ENCODE data around the gene LINGO1.

LINGO1 gene

DNA sequence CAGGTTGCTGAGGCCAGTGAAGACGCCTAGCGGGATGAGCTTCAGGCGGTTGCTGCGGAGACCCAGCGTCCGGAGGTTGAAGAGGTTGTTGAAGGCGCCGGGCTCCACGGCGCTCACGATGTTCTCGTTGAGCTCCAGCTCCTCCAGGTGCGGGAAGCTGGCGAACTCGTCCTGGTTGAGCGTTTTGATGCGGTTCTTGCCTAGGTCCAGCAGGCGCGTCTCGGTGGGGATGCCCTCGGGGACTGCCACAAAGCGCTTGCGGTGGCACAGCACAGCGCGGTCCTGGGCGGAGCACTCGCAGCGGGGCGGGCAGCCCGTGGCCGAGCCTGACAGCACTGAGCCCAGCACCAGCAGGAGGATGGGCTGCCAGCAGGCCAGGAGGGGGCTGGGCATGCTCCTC lies 17.2 kb downstream of the LINGO1 start:
- no peak for DNase-seq (ENCODE audit: low read depth in 3 of 3)

DNA sequence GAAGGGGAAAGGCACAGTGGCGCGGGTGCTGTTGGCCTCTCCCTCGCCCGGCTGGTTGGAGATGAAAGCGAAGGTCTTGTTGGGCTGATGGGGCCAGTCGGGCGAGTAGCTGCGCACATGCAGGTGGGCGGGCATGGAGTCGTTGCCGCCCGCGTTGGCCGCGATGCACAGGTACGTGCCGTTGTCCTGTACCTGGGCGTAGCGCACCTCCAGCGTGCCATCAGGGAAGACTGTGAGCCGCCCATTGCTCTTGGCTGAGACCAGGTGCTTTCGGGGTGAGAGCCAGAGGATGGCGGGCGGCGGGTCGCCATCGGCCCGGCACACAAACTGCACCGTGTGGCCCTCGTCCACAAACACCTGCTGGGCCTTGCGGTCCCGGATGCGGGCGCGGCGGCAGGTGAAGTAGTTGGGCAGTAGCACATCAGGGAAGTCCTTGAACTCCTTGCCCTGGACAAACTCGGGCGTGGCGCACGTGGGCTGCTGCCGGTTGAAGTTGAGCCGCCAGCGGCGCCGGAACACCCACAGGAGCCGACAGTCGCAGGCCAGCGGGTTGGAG lies 18.4 kb downstream of the LINGO1 start:
- DNase-seq (ENCODE audit: low read depth in 3 of 3), result no peak

DNA sequence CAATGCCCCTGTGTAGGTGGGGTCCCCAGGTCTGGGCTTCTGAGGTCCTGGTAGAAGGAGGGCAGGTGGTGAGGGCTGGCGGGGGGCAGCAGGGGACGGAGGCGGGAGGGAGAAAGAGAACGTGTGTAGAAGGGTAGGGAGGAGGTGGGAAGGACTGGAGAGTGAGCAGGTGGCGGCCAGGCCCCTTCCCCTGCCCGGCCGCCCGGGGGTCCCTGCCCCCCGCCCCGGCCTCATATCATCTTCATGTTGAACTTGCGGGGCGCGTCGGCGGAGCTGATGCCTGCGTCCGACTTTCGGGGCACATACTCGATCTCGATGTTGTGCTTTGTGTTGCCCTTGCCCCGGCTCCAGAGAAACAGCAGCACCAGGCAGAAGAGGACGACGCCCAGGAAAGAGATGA lies 18.9 kb downstream of the LINGO1 start:
- no peak for DNase-seq (ENCODE audit: low read depth in 3 of 3)

DNA sequence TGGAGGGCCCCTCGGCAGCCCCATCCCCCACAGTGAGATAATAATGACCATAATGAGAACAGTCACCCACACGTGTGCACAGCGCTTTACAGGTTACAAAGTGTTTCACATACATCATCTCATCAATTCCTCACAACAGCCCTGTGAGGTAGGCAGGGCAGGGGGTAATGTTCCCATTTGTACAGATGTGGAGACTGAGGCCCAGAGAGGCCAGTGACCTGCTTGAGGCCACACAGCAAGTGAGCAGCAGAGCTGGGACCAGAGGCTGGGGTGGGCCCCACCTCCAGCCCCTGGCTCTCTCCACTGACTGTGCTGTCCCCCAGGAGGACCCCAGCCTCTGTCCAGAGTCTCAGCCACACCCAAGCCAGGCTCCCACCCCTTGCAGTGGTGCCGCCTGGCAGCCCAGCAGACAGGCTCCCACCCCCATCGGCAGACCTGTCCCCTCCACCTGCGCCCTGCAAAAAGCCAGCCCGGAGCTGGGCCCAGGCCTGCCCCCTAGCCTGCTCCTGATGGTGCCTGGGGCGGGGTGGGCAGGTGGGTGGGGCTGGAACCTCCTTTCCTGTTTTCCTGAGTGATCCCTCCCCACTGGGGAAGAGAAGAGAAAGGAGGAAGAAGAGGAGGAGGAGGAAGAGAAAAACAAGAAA lies 19.6 kb downstream of the LINGO1 start:
- no peak for DNase-seq (ENCODE audit: low read depth in 3 of 3)

DNA sequence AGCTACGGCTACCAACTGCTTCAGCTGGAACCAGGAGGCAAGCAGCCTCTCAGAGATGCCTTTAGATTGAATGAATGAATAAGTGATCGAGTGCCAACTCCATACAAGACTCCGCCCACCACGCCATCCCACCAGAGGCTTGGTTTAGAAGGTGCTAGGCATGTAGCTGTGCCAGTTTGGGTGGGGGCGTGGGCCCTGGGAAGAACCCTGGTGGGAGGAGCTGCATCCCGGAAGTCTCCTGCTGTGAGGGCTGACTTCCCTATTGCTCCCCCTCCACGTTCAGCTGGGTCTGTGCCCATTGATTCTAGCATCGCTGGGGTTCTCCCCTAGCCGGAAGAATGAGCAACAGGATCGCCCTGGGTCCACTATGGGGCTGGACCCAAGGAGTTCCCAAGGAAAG lies 20.9 kb downstream of the LINGO1 start:
- DNase-seq (ENCODE audit: low read depth in 3 of 3), result no peak

DNA sequence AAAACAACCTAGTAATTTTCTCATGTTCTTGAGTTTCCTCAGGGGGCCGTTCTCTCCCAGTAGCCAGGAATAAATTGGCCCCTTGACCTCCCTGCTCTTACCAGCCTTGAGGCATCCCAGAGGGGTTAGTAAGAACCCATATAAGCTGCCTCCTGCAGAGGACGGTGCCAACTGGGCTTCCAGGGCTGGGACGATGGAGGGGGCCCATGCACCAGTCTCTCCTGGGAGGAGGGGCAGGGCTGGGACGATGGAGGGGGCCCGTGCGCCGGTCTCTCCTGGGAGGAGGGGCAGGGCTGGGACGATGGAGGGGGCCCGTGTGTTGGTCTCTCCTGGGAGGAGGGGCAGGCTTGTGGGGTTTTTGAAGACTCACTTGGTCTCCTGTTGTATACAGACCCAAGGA lies 22.0 kb downstream of the LINGO1 start:
- DNase-seq (ENCODE audit: low read depth in 3 of 3), result no peak

DNA sequence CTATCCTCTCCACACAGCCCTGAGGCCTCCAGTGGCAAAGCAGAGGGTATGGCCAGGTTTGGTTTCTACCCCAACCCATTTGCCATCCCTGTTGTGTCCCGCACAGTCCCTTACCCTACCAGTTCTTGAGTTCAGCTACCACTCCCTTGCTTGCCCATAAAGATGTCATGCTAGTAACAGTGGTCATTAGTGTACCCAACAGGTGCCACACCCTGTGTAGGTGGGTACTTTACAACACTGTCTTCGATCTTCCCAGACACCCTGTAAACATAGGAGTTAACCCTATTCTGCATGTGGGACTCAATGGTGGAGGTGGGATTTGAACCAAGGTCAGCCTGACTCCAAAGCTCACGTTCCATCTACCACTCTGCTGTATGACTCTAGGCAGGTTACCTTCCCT lies 23.2 kb downstream of the LINGO1 start:
- no peak for DNase-seq (ENCODE audit: low read depth in 3 of 3)

DNA sequence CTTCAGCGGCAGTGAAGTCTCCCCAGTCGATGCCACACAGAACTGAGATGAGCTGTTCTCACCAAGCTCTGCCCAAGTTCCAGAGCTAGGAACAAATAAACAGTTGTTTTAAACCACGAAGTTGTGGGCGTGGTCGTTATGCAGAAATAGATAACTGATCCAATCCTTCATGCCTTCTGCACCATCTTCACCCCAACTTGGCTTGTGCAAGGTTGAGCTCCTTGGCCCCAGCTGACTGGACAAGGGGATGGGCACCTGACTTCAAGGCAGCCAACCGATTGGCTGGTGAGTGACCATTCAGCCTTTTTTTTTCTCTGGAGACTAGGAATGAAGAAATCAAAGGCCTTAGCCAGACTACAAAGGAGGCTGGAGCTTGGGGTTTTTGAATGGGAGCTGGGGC lies 23.9 kb downstream of the LINGO1 start:
- no peak for DNase-seq (ENCODE audit: low read depth in 3 of 3)

DNA sequence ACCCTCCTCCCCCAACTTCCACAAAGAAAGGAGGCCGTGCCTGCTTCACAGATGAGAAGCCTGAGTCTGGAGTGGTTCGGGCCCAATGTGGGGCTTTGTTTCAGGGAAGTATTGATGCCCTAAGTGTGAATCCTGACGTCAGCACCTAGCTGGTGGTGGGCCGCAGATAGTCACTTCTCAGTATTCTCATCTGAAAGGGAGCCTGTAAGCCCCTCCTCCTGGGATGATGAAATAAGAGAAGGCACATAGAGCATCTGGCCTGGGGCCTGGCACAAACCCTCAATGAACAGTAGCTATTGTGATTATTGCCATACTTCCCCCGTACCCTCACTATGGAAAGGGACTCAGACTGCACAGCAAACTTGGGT lies 24.8 kb downstream of the LINGO1 start:
- DNase-seq (ENCODE audit: low read depth in 3 of 3), result no peak

DNA sequence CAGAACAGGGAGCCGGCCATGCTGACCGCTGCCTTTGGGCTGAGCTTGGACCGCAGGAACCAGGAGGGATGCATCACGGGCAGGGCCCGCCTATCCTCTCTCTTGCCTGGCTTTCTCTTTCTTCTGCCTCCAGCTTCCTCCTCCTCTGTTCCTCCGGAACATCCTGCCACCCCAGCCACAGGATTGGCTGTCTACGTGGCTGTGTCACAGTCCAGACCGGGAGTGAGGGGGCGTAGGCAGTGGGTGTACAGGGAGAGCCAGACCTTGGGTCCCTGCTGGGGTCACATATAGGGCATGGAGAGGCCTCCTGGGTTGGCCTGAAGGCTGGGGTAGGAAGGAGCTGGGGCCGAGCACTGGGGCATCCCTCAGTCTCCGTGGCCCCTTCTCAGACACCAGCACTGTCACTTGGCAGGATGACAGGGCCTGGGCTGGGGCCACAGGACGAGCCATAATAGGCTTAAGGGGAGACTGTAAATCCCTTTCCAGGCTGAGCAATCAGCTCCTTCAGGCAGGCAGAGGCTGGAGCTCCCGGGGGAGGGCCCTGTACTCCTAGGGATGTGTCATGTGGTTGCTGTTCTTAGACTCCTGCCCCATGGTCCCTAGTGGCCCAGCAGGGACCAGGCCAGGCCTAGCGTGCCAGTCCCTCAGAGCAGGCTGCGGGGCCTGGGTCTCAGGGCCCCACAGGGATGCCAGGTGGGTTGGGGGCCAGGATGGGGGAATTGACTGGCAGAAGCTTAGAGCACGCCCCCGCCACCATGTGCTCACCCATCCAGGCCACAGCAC lies 25.4 kb downstream of the LINGO1 start:
- no peak for DNase-seq (ENCODE audit: low read depth in 3 of 3)

DNA sequence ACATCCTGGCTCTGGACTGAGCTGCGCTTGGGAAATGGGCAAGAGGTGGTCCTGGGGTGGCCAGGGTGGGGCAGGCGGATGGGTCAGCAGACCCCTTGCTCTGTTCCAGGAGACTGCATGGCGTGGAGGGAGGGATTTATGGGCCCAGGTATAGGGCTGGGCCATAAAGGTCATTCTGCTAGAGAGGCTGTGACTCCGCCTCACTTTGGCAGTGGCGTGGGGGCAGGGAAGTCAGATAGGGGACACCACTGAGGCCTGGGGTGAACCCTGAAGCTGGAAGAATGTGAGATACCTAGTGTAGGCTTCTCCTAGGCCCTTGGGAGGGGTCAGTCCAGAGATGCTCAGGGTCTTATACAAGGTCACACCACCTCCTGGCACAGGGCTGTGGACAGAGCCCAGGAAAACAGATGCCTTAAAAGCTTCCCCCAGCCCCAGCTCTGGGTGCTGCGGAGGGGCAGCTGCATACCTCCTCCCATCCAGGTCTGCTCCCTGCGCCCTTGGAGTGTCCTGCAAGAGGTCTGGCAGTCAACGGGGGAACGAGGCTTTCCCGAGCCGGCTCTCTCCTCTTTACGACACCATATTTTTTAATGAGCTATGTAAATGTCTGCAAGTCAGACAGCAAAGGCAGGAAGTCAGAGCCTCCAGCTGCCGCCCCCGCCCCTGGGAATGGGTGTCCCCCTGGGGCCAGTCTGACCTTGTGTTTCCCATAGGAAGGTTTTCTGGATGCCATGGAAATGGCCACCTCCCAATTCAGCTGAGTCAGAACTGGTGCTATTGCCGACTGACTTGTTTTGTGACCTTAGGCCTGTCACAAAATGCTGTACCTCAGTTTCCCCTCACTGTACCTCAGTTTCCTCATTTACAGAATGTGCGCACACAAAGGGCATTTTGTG lies 26.3 kb downstream of the LINGO1 start:
- DNase-seq (ENCODE audit: low read depth in 3 of 3), result no peak

DNA sequence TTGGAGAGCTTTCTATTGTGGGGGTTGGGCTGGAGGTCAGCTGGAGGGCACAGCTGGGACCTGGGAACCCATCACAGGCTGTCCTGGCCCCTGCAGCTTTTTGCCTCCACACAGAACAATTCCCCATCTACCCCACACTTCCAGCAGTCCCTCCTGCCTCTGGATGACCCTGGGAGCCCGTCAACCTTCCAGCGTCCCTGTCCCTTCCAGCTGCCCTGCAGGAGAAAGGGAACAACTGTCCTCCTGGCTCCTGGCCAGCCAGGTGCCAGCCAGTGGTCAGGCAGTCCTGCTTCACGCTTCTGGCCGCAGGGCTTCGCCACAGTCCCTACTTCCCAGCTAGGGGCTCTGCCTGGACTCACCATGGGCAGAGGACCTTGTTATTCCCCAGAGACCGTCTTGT lies 27.2 kb downstream of the LINGO1 start:
- DNase-seq (ENCODE audit: low read depth in 3 of 3), result no peak

DNA sequence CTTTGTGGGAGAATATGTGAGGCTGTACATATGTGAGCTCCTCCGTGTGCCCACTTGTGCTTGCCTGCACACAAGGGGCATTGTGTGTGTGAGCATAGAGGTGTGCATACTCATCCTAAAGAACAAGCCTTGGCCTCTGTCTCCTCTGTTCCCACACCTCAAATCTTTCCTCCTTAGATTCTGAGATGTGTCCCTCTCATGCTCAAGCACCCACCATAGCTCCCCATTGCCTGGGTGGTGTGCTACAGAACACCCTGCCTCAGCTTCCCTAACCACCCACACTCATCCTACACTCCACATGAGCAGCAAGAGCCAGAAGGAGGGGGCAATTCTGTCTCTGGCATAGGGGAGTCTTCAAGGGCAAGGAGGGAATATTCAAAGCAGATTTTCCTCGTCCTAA lies 27.7 kb downstream of the LINGO1 start:
- no peak for DNase-seq (ENCODE audit: low read depth in 3 of 3)

DNA sequence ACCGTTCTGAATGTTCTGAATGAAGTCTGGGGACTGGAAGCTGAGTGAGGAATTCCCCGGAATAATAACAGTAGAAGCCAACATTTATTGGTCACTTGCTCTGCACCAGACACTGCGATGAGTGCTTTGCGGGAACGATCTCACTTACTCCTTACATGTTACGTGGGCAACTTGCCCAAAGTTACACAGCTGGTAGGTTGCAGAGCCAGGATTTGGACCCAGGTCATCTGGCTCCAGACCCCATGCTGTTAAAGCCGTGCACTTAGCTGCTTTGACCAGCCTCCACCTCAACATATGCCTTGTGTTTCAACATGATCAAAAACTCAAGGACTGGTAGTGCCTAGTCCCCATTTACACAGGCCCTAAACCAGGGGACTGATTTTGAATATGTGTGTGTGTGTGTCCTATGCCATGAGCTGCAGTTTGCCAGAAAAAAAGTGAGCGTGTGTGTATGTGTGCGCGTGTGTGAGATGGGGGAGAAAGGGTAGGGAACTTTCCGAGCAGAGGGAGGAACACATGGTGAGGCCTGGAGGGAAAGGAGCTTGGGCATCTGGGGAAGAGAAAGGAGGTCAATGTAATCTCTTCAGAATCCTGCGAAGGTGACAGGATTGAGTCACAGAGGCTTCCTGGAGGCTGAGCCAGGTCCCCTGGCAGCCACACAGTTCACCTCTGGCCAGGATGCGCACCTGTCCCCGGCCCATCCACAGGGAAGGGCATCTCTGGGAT lies 28.9 kb downstream of the LINGO1 start:
- no peak for DNase-seq (ENCODE audit: low read depth in 3 of 3)

DNA sequence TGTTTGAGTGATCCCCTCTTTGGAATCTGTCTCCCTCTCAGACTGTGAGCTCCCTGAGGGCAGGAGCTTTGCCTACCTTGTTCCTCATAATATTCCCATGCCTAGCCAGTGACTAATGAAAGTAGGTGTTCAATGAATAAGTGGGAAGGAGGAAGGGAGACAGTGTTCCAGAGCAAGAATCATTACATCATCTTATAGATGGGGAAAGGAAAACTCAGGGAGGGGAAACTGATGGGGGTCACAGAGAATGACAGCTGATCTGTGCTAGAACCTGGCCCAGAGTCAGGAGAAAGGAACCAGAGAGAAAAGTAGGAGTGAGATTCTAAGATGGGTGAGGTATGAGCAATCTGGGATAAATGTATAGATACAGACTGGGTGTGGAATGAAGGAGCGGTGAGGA lies 29.9 kb downstream of the LINGO1 start:
- no peak for DNase-seq (ENCODE audit: low read depth in 3 of 3)

DNA sequence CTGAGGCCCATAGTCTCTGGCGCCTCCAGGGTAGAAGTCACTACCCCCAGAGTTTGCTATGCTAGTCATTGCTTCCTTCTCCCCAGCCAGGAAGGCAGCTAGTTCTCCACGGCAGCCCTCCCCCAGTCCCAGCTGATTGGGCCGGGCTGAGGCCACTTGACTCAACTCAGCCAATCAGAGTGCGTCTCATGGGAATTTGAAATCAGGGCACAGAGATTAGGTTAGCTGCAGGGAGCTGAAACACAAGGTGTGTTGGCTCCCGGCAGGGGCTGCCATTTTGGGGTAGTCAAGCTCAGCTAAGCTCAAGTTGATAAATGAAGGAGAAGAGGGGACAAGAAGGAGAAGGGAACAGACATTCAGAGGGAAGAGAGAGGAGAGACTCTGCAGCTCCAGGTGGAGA lies 32.8 kb downstream of the LINGO1 start:
- no peak for DNase-seq (ENCODE audit: low read depth in 3 of 3)

DNA sequence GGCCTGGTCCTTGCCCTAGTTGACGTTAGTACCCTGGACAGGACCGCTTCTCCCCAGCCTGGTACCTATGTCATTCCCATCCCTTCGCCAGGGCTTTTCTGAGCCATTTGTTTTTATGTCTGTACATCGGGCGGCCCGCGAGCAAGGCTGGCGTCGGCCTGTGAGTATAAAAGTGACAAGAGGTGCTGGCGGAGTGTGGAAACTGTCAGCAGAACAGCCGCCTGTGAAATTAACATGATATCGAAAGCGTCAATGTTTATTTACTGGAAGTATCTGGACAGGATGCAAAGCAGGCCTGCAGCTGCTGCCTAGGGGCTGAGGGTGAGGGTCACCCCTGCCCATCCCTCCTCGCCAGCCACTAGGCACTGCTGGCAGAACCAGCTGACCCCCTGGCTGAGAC lies 33.4 kb downstream of the LINGO1 start:
- no peak for DNase-seq (ENCODE audit: low read depth in 3 of 3)

DNA sequence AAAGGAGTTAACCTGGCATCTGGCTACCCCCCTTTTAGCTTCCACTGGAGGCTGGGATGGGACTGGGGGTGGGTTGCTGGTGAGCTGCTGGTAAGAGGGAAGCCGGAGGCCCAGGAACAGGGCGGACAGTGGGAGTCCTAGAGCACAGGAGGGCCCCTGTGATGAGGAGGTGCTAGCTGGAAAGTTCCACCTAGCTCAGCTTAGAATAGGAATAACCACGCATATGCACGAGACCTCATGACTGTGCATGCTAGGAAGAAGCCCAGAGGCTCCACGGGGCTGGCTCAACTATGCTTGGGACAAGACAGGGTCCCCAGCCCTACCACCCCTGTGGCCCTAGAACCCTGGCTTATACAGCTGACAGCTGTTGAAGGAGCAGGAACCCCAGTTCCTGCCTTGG lies 34.1 kb downstream of the LINGO1 start:
- DNase-seq (ENCODE audit: low read depth in 3 of 3), result no peak

DNA sequence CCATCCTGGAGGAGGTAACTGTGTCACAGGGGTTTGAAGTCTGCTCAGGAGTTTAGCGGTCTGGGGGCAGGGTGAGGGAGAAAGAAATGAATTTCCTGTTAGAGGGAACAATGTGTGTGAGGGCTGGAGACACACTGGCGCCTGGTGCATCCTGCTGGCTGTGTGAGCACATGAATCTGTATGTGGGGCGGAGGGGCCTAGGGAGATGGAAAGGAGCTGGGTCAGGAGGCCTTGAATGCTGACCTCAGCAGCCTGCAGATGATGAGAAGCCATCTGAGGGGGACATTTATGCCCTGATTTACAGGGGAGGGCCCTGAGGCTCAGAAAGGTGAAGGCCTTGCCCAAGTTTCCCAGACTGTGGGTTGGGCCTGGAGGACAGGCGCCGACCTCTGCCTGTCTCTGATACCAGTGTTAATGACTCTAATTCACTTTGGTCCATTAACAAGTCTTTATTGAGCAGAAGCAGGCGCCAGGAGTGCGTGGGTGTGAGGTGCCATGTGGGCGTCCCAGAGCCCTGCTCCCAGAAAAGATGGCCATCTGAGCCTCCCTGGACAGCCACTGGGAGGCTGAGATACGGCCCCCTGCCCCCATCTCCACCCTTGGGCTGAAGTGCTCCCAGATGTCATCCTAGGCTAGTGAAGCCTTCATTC lies 34.8 kb downstream of the LINGO1 start:
- DNase-seq (ENCODE audit: low read depth in 3 of 3), result no peak

DNA sequence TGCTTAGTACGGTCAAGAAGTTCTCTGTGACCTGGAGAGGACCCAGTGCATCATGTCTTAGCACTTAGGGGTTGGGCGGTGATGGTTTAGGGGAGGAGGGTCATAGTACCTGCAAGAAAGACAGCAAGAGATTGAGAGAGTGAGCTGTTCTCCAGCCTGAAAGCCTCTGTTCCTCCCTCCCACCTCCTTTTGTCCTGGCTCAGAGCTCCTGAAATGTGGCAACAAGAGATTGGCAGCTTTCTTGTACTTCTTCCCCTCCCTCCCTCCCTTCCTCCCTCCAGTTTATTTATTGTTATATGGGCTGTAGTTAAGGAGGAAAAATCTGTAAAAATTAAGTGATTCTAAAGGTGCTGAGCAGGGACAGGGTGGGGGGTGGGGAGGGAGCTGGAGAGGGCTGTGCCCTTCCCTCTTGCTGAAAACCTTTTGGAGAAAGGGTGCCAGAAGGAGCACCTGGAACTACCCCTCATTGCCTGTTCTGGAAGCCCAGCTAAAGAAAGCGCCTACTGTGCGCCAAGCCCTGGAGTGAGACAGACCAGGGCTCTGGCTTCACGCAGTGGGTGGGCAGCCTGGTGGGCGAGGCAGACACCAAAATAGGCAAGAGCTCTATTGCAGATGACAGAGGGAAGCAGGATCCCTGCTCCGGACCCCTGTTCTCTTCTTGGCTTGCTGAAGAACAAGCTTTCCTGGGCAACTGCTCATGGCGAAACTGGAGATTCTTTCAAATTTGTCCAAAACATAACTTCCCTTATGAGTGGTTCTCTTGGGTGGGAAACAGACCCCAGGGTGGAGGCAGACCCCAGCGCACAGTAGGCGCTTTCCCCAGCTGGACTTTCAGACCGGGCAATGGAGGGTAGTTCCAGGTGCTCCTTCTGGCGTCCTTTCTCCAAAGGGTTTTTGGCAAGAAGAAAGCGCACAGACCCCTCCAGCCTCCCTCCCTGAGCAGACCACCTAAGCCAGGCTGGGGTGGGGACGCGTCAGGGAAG lies 35.6 kb downstream of the LINGO1 start:
- no peak for DNase-seq (ENCODE audit: low read depth in 3 of 3)
